ENCODE measurements around the gene SIX2. TPM values are rescaled to one million over a fixed set of nuclear protein-coding genes. Genes with fewer than 3 reads are reported as not detected.

SIX2 gene
- polyA plus RNA-seq, 12 donors: 4.5 to 8.0 (median 6.0) TPM; not detected in 2

GRCh38 chr2:45003579-45004551 lies 5.4 kb downstream of the SIX2 start:
- no peak for DNase-seq

- no peak for DNase-seq
Observed at GRCh38 chr2:45002686-45003085, 6.6 kb downstream of the SIX2 start.

- no peak for DNase-seq
Observed at GRCh38 chr2:45001869-45002385, 7.3 kb downstream of the SIX2 start.

- DNase-seq: no peak
Observed at GRCh38 chr2:45000921-45001868, 8.1 kb downstream of the SIX2 start.

- no peak for DNase-seq
Observed at GRCh38 chr2:45000341-45000901, 8.8 kb downstream of the SIX2 start.

- no peak for DNase-seq
Observed at GRCh38 chr2:44999540-44999939, 9.7 kb downstream of the SIX2 start.

GRCh38 chr2:44997963-44998362 lies 11.3 kb downstream of the SIX2 start:
- no peak for DNase-seq

- no peak for DNase-seq
Observed at GRCh38 chr2:44996356-44996755, 12.9 kb downstream of the SIX2 start.

- no peak for DNase-seq
Observed at GRCh38 chr2:44994377-44994776, 14.9 kb downstream of the SIX2 start.

GRCh38 chr2:44989176-44989575 lies 20.1 kb downstream of the SIX2 start:
- no peak for DNase-seq

- DNase-seq: no peak
Observed at GRCh38 chr2:44983836-44984604, 25.2 kb downstream of the SIX2 start.

GRCh38 chr2:44981714-44982108 lies 27.5 kb downstream of the SIX2 start:
- DNase-seq: peak; percentile 86

GRCh38 chr2:44980751-44981713 lies 28.2 kb downstream of the SIX2 start:
- no peak for DNase-seq

- no peak for DNase-seq
Observed at GRCh38 chr2:44979581-44979980, 29.7 kb downstream of the SIX2 start.

GRCh38 chr2:44975571-44976450 lies 33.4 kb downstream of the SIX2 start:
- DNase-seq: no peak

GRCh38 chr2:44974064-44974715 lies 35.1 kb downstream of the SIX2 start:
- no peak for DNase-seq

- DNase-seq: no peak
Observed at GRCh38 chr2:44972771-44973535, 36.3 kb downstream of the SIX2 start.

Measured in muscle of arm (tissue), 12 donors.